Prostate gland (tissue), 2 donors: ENCODE data around the gene RAPH1.

ENCODE experiments used
- POLR2A ChIP-seq: fragments of 450-650 bp; IDR thresholded peaks from one replicate; pipeline ENCODE4 v1.6.1; 2016; ENCODE audit warnings: antibody characterized with exemption, mild to moderate bottlenecking
- POLR2AphosphoS5 ChIP-seq: sonication (generic); formaldehyde crosslinking; IDR thresholded peaks from one replicate; pipeline ENCODE4 v1.6.1; 2017; ENCODE audit warnings: antibody characterized with exemption
- TF ChIP-seq, protein P1 (sequence below), 4 experiments: fragments of 200-600 bp in 2 of 4; fragments of 450-650 bp in 2 of 4; sonication (generic) in 2 of 4; IDR thresholded peaks; 1 replicate in 3 of 4; 2 replicates in 1 of 4; pipeline ENCODE4 v1.5.1; 2016 to 2019; ENCODE audit warnings: antibody characterized with exemption in 4 of 4, mild to moderate bottlenecking in 2 of 4, moderate library complexity in 2 of 4

DNA sequence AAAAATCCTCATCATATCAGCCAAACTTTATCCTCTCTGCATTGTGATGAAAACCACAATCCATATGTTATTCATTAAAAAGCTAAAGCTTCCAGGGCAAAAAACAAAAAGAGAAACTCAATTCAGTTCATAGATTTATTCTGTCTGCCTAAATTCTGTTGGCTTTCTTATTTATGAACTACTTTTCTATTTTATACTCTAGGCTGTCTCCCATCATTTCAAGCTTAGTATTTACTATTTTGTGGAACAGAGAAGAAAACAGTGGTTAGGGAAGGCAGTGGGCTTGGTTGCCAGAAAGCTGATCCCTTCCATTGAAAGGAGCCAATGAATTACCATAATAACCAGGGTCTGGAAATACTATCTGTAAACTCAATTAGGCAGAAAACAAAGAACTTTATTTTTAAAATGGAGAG, 71.8 kb downstream of the RAPH1 start:
- TF ChIP-seq, protein P1, sequence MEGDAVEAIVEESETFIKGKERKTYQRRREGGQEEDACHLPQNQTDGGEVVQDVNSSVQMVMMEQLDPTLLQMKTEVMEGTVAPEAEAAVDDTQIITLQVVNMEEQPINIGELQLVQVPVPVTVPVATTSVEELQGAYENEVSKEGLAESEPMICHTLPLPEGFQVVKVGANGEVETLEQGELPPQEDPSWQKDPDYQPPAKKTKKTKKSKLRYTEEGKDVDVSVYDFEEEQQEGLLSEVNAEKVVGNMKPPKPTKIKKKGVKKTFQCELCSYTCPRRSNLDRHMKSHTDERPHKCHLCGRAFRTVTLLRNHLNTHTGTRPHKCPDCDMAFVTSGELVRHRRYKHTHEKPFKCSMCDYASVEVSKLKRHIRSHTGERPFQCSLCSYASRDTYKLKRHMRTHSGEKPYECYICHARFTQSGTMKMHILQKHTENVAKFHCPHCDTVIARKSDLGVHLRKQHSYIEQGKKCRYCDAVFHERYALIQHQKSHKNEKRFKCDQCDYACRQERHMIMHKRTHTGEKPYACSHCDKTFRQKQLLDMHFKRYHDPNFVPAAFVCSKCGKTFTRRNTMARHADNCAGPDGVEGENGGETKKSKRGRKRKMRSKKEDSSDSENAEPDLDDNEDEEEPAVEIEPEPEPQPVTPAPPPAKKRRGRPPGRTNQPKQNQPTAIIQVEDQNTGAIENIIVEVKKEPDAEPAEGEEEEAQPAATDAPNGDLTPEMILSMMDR (IDR thresholded peaks at IDR 0.05): no peak
- TF ChIP-seq POLR2A (no peak), POLR2AphosphoS5 (no peak)
